ENCODE measurements around the gene GJB6.
A peak's percentile ranks its signal among the peaks of the same experiment; 100 is the strongest.

Gene GJB6

DNA sequence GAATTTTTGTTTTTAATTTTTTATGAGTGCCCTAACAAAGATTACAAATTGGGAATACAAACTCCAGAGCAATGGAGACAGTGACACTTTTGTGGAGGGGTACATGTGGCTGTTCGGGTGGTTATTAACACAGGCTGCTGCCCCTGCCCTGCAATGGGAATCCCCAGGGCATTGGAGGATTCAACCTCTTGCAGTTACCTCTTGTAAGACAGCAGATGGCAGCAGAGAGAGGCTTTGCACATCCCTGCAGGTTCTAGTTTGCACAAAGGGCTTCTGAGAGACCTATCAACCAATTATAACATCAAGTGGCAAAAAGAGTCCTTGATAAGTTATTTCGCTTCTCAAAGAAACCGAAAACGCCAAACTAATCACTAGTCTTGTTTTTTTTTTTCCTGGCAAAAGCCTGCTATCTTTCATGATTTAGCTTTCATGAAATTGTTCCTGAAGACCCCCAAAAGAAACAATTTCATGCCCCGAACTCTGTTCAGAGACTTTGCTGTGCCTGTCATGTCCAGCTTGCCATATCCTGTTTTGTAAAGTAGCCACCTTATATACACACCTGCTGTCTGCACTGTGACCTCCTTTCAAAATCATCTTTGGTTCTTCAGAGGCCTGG lies 49.8 kb downstream of the GJB6 start:
- peak; percentile 25 for DNase-seq

DNA sequence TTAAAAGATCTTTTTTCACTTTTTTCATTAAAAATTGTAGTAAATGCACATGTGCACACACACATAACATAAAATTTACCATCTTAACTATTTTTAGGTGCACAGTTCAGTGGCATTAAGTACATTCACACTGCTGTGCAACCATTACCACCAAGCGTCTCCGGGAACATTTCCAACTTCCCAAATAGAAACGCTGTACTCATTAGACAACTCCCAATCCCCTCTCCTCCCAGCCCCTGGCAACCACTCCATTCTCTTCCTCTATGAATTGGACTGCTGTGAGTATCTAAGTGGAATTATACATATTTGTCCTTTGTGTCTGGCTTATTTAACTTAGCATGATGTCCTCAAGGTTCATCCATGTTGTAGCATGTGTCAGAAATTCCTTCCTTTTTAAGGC lies 50.9 kb downstream of the GJB6 start:
- DNase-seq: no peak

DNA sequence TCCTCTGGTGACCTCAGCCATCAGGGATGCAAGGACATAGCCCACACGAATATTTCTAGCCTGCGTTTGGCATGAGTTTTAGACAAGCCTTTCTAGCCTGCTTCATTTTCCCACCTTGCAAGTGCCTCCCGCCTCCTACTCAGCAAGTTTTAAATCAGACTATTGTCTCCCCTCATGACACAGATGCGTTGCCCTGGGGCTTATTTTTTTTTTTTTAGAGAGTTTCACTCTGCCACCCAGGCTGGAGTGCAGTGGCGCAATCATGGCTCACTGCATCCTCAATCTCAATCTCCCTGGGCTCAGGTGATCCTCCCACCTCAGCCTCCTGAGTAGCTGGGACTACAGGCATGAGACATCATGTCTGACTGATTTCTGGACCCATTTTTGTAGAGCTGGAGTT lies 54.0 kb downstream of the GJB6 start:
- no peak for DNase-seq

DNA sequence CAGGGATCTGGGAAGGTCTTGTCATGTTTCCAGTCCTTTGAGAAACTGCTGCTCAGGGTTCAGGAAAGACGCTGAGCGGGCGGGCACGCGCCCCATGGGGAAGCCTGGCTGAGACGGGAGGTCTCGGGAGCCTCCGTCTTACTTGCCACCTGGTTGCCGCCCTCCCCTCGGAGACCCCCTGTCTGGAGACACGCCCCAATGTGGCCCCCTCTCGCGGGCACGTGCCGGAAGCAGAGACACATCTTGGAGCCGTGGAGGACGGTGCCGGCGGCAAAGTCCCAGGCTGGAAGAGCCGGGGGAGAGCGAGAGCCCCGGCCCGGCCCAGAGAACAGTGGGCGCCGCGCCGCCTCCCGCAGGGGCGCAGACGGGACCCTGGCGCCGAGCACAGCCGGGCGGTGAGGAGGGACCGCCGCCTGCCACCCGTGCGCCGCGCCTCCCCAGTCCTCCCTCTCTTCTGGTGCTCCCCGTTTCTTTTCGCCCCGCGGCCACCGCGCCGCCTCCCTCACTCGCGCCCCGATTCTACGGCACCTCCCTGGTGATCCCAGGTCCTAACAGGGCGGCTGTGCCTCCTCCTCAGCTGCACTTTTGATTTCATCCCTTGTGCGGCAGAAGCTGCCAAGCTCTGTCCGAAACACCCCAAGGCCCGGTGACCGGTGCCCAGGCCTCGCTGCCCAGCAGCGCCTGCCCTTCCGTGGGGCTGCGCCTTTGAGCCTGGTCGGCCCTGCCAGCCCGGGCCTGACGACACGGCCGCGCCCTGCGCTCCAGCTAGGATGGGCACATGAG lies 54.9 kb downstream of the GJB6 start:
- no peak for DNase-seq

DNA sequence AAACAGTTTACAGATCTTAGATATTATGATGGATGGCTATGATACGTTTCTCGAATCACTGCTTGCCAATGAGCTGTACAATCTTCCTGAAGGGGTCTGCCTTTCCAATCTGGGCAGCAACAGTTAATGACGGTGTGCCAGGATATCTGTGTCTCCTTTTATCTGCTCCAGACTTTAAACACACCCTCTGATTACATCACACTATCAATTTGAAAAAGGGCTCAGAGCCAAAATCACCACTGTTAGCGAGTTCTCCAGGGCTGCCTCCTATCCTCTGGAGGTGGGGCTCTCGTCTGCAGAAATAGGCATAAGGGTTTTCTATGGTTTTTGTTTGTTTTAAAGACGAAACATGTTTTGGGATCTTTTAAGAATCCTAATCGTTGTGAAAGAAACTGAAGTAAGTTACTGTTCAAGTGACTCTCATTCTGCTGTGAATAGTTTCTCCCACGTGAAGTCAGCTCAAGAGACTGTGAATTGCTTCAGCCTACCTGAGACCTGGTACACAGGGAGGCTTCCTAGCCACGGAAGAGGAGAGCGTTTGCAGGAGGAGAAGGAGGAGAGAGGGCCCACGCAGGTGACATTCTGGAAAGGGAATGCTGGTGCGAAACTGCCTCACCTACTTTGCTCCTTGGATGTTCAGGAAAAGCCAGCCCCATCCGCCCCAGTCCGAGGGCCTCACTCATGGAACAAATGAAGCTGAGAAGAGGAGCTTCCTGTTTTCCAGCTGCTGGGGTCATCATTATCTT lies 56.0 kb downstream of the GJB6 start:
- no peak for DNase-seq

DNA sequence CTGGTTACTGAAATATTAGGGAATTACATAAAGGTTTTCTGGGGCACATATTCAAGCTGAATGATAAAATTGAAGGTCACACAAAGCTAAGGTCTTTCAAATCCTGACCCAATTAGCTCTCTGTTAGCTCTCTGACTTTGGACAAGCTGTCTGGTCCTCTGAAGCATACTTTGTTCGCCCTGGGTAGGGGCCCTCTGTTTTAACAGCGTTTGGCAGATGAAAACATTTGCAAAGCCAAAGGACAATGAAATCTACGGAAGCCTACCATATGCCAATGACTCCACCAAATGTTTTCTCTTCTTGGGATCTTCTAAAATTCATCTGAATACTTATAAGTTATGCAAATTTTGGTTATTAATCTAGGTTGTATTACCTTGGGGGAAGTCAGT lies 56.7 kb downstream of the GJB6 start:
- no peak for DNase-seq

DNA sequence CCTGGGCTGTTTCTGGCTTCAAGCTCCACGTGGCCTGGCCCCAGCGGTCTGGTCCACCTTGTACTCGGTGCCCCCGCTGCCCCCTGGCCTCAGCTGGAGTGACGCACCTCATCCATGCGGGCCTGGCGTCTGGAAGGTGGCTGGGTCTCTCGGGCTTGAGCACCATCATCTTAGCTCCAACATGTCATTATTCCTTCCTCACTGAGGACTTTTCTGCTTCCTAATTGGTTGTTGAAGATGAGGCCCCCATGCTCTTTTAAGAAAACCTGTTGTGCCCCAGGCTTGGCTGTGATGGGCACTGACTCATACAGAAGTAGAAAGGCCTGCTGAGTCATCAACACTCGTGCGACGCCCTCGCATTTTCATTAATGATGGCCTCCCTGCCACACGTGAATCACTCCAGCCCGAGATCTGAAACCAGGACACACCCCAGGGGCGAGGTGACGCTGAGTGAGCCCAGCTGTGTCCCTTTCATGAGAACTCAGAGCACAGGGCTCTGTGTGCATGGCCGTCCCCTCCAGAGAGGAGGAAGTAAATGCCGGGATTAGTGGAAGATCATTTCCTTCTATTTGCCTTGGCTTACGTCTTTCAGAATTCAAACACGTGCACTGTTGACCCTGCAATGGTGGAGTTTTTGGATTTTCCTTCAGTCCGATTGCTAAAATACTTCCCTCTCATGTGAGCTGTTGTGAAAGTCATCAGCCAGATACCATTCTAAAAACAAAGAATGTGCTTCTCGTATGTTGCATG lies 57.3 kb downstream of the GJB6 start:
- DNase-seq: no peak

DNA sequence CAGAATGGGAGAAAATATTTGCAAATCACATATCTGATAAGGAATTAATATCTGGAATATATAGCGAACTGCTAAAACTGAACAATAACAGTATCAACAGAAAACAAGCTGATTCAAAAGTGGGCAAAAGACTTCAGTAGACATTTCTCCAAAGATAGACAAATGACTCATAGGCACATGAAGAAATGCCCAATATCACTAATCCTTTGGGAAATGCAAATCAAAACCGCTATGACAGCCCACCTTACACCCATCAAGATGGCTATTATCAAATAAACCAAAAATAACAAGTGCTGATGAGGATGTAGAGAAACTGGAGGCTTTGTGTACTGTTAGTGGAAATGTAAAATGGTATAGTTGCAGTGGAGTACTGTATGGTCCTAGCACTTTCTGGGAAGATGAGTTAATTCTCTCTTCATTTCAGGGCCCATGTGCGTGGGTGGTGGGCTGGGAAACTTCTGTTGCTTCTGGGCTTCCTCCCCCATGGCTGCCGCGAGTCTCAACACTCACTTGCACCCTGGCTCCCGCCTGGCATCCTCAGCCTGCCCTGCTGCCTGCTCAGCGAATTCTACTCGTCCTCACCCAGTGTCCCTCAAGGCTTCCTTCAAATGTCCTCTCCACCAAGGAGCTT lies 58.9 kb downstream of the GJB6 start:
- no peak for DNase-seq

Measured in NCI-H510A (cell line).